ENCODE data around the gene EHD1. TPM values are rescaled to one million over a fixed set of nuclear protein-coding genes. Genes with fewer than 3 reads are reported as not detected.

Gene EHD1
- total and polyA plus RNA-seq, 9 of the 15 experiments (the other 6 are each of a cell fraction or from before 2014, with no cell fraction given) = 0.46 to 65.0 (median 16.4) TPM

GRCh38 chr11:64842851-64843685 is 35.4 kb downstream of the EHD1 start (continued):
- TF ChIP-seq ARID4B (CRISPR knock-in tag; IDR thresholded peaks at IDR 0.05) (no peak), SPI1 (IDR thresholded peaks at IDR 0.05; ENCODE audit: borderline replicate concordance, low read depth, low read length) (no peak), NFIC (IDR thresholded peaks at IDR 0.05) (no peak), BRF1 (IDR thresholded peaks at IDR 0.05; ENCODE audit: borderline replicate concordance, extremely low read depth, insufficient read length) (no peak), RBM17 (IDR thresholded peaks at IDR 0.05; ENCODE audit: borderline replicate concordance, low read depth, low read length) (no peak), POLR2G (IDR thresholded peaks at IDR 0.05; ENCODE audit: low read depth, low read length) (no peak; the same call in 1 of the 2 replicates), KLF13 (tag; IDR thresholded peaks at IDR 0.05; ENCODE audit: borderline replicate concordance, low read depth) (no peak), POLR2B (IDR thresholded peaks at IDR 0.05; ENCODE audit: low read depth, partially characterized antibody) (no peak), TFAM (CRISPR knock-in tag; conservative IDR thresholded peaks at IDR 0.05) (no peak), ZNF778 (CRISPR knock-in tag; IDR thresholded peaks at IDR 0.05) (no peak), PHF21A (IDR thresholded peaks at IDR 0.05; ENCODE audit: borderline replicate concordance, low read depth) (no peak), MBD1 (CRISPR knock-in tag; IDR thresholded peaks at IDR 0.05) (no peak), ZNF280A (IDR thresholded peaks at IDR 0.05; ENCODE audit: low read depth, partially characterized antibody) (no peak), ZNF217 (CRISPR knock-in tag; IDR thresholded peaks at IDR 0.05) (no peak)
- TF ChIP-seq, protein P1, sequence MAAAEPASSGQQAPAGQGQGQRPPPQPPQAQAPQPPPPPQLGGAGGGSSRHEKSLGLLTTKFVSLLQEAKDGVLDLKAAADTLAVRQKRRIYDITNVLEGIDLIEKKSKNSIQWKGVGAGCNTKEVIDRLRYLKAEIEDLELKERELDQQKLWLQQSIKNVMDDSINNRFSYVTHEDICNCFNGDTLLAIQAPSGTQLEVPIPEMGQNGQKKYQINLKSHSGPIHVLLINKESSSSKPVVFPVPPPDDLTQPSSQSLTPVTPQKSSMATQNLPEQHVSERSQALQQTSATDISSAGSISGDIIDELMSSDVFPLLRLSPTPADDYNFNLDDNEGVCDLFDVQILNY (CRISPR knock-in tag; IDR thresholded peaks at IDR 0.05) = no peak
- TF ChIP-seq, protein P2, sequence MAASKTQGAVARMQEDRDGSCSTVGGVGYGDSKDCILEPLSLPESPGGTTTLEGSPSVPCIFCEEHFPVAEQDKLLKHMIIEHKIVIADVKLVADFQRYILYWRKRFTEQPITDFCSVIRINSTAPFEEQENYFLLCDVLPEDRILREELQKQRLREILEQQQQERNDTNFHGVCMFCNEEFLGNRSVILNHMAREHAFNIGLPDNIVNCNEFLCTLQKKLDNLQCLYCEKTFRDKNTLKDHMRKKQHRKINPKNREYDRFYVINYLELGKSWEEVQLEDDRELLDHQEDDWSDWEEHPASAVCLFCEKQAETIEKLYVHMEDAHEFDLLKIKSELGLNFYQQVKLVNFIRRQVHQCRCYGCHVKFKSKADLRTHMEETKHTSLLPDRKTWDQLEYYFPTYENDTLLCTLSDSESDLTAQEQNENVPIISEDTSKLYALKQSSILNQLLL (CRISPR knock-in tag; IDR thresholded peaks at IDR 0.05; ENCODE audit: borderline replicate concordance) = no peak

All from K562 (cell line).